HepG2 (cell line): ENCODE results near the gene CARS2. TPM values are rescaled to one million over a fixed set of nuclear protein-coding genes. Genes with fewer than 3 reads are reported as not detected.

Experiments used
- ATAC-seq: fragments of 200-7000 bp; cut with Tn5 transposase; 3 replicates; pipeline ENCODE4 v1.9.1; 2020; ENCODE audit warnings: mild to moderate bottlenecking, moderate library complexity
- BruUV-seq: library from RNA; stranded (reverse); fragments of 400-500 nt; replicated peaks from 2 replicates; lab custom pipeline; 2021; lab: Mats Ljungman, UMichigan
- CTCF ChIA-PET: fragments of 300-600 bp; formaldehyde crosslinking; extraction: SDS; loops from one replicate; lab custom pipeline; 2021; ENCODE audit warnings: low total read pairs, inconsistent platforms, low intra/inter-chr PET ratio; lab: Yijun Ruan, JAX
- POLR2A ChIA-PET: fragments of 350-600 bp; sonication (Branson Sonifier 250); formaldehyde crosslinking; loops from one replicate; lab custom pipeline; 2020; ENCODE audit warnings: antibody characterized with exemption, inconsistent platforms; lab: Yijun Ruan, JAX
- DNase-seq: peaks from one replicate; pipeline ENCODE4 v3.0.0-alpha.2; 2015; ENCODE audit warnings: low spot score
- FAIRE-seq: peaks from 3 replicates; lab custom pipeline; 2011; peaks lifted over from hg19 to GRCh38; lab: Jason Lieb, UNC
- H2AFZ ChIP-seq: one replicate; pipeline ENCODE4 v1.6.1; 2011; ENCODE audit warnings: low read length, inconsistent platforms
- H3K27ac ChIP-seq: fragments of 300-600 bp; 3 replicates; pipeline ENCODE4 v1.8.0; 2011; ENCODE audit warnings: mixed run types, mild to moderate bottlenecking, mixed read lengths, low read length, inconsistent platforms; ENCODE audit not compliant: insufficient read depth; ENCODE audit errors: extremely low read length
- H3K27me3 ChIP-seq, 2 experiments: fragments of 200-600 bp in 1 of 2; 2 replicates in 1 of 2; 3 replicates in 1 of 2; pipeline versions ENCODE4 v1.6.0 to v1.8.0; 2011; ENCODE audit warnings: low read length in 2 of 2, mild to moderate bottlenecking in 2 of 2, moderate library complexity in 2 of 2, inconsistent platforms in 1 of 2; ENCODE audit not compliant: insufficient read depth in 2 of 2, control insufficient read depth in 1 of 2
- H3K36me3 ChIP-seq, 2 experiments: fragments of 200-600 bp in 1 of 2; replicated peaks in 1 of 2; 2 replicates in 1 of 2; 3 replicates in 1 of 2; pipeline versions ENCODE4 v1.5.1 to v1.8.0; 2011; ENCODE audit warnings: low read length in 2 of 2, inconsistent platforms in 1 of 2; ENCODE audit not compliant: insufficient read depth in 2 of 2, control insufficient read depth in 1 of 2
- H3K4me1 ChIP-seq: 2 replicates; pipeline ENCODE4 v1.5.1; 2012; ENCODE audit warnings: low read length, inconsistent platforms; ENCODE audit not compliant: insufficient read depth
- H3K4me2 ChIP-seq: 2 replicates; pipeline ENCODE4 v1.6.0; 2011; ENCODE audit warnings: low read depth, low read length, inconsistent platforms
- H3K4me3 ChIP-seq, 3 experiments: fragments of 200-600 bp in 1 of 3; sonication (generic), shearing (Covaris generic) in 1 of 3; replicated peaks in 1 of 3; 2 replicates each; pipeline ENCODE4 v1.5.1; 2011 to 2016; ENCODE audit warnings: low read length in 3 of 3, inconsistent platforms in 2 of 3, low read depth in 2 of 3, mild to moderate bottlenecking in 2 of 3, control low read depth in 1 of 3, mixed read lengths in 1 of 3; ENCODE audit not compliant: insufficient read depth in 1 of 3
- H3K79me2 ChIP-seq: one replicate; pipeline ENCODE4 v1.6.1; 2011; ENCODE audit warnings: low read length, inconsistent platforms; ENCODE audit not compliant: insufficient read depth
- H3K9ac ChIP-seq: 2 replicates; pipeline ENCODE4 v1.6.0; 2011; ENCODE audit warnings: mild to moderate bottlenecking, low read depth, low read length, inconsistent platforms; ENCODE audit not compliant: insufficient read depth
- H3K9me3 ChIP-seq: 2 replicates; pipeline ENCODE4 v1.5.1; 2012; ENCODE audit warnings: mild to moderate bottlenecking, low read length
- H4K20me1 ChIP-seq: 2 replicates; pipeline ENCODE4 v1.6.0; 2011; ENCODE audit warnings: inconsistent platforms, mild to moderate bottlenecking, low read length, moderate library complexity; ENCODE audit not compliant: insufficient read depth
- CEBPB ChIP-seq: IDR thresholded peaks from 2 replicates; pipeline ENCODE4 v1.6.1; 2011; ENCODE audit warnings: low read depth, low read length, improper control_type of control experiment, borderline replicate concordance
- CEBPG ChIP-seq: IDR thresholded peaks from 2 replicates; pipeline ENCODE4 v1.6.1; 2016
- IRX3 ChIP-seq: sonication (generic); formaldehyde crosslinking; IDR thresholded peaks from 2 replicates; pipeline ENCODE4 v1.8.1; 2023; ENCODE audit warnings: mild to moderate bottlenecking, low read depth, missing genetic modification reagents, borderline replicate concordance
- MYPOP ChIP-seq: sonication (generic); formaldehyde crosslinking; IDR thresholded peaks from 2 replicates; pipeline ENCODE4 v1.8.1; 2023; ENCODE audit warnings: mild to moderate bottlenecking, moderate library complexity, missing genetic modification reagents
- POGZ ChIP-seq: sonication (generic); formaldehyde crosslinking; IDR thresholded peaks from 2 replicates; pipeline ENCODE4 v1.4.0; 2020; ENCODE audit warnings: mild to moderate bottlenecking, missing genetic modification reagents
- RARA ChIP-seq: IDR thresholded peaks from 2 replicates; pipeline ENCODE4 v1.6.1; 2016; ENCODE audit warnings: missing genetic modification reagents, missing compliant biosample characterization
- RCOR2 ChIP-seq: IDR thresholded peaks from 2 replicates; pipeline ENCODE4 v1.6.1; 2016; ENCODE audit warnings: missing biosample characterization, missing genetic modification reagents
- TCF7 ChIP-seq: sonication (generic); IDR thresholded peaks from 2 replicates; pipeline ENCODE4 v1.6.1; 2016; ENCODE audit warnings: antibody characterized with exemption, low read depth
- U2AF1 ChIP-seq: fragments of 200-400 bp; formaldehyde crosslinking; optimal IDR thresholded peaks from 2 replicates; pipeline ENCODE3; 2017; ENCODE audit warnings: mild to moderate bottlenecking, low read depth, low read length
- ZMYM3 ChIP-seq: sonication (generic); formaldehyde crosslinking; IDR thresholded peaks from 2 replicates; pipeline ENCODE4 v1.5.1; 2020; ENCODE audit warnings: mild to moderate bottlenecking, missing genetic modification reagents
- ZNF354B ChIP-seq: sonication (generic); formaldehyde crosslinking; IDR thresholded peaks from 2 replicates; pipeline ENCODE4 v1.8.0; 2022; ENCODE audit warnings: mild to moderate bottlenecking, missing genetic modification reagents
- ZNF646 ChIP-seq: sonication (generic); formaldehyde crosslinking; IDR thresholded peaks from 2 replicates; pipeline ENCODE4 v1.9.0; 2021; ENCODE audit warnings: mild to moderate bottlenecking, missing genetic modification reagents
- ZNF770 ChIP-seq: sonication (generic); formaldehyde crosslinking; IDR thresholded peaks from 2 replicates; pipeline ENCODE4 v1.5.0; 2020; ENCODE audit warnings: mild to moderate bottlenecking, missing genetic modification reagents
- ZSCAN22 ChIP-seq: sonication (generic); formaldehyde crosslinking; IDR thresholded peaks from 2 replicates; pipeline ENCODE4 v1.4.0; 2020; ENCODE audit warnings: mild to moderate bottlenecking, missing genetic modification reagents
- WGBS: methylation state at CpG from one replicate; pipeline ENCODE4 v1.1.6; 2017; ENCODE audit warnings: low lambda C conversion rate; 5-methylcytosine and 5-hydroxymethylcytosine counted together
- in situ Hi-C: cut with HindIII; loops from 2 replicates; pipeline ENCODE4 v1.10.0; 2017; ENCODE audit warnings: low pct_unique_long_range_greater_than_20kb; ENCODE audit not compliant: extremely low pct_ligation_motif_present
- intact Hi-C: fragments of 100-400 bp; cut with micrococcal nuclease; formaldehyde crosslinking; loops from one replicate; pipeline ENCODE4 v1.10.0; 2022; ENCODE audit not compliant: unreplicated experiment
- polyA plus RNA-seq, 8 experiments: library from polyadenylated mRNA; depleted of rRNA in 3 of 8; stranded (reverse) in 7 of 8; unstranded in 1 of 8; fragments of >200 nt; fragmentation: Illumina TruSeq in 4 of 8; extraction: Trizol in 4 of 8; gene quantifications; 2 replicates each; pipeline versions ENCODE4 v1.2.1 to v1.2.3, GENCODE V29; 2011 to 2016; ENCODE audit warnings: low read depth in 4 of 8, missing spikeins in 1 of 8, mixed read lengths in 1 of 8; ENCODE audit not compliant: insufficient read depth in 1 of 8
- total RNA-seq, 5 experiments: library from RNA; depleted of rRNA; stranded (reverse); fragments of >200 nt; fragmentation: Illumina TruSeq; extraction: Trizol; gene quantifications; 2 replicates each; pipeline ENCODE4 v1.2.3, GENCODE V29; 2016; ENCODE audit warnings: low read depth in 1 of 5

Gene CARS2
- total and polyA plus RNA-seq, 2 of the 13 experiments (the other 11 are each of a cell fraction or from before 2014, with no cell fraction given): 41.1 to 59.3 TPM

- TF ChIP-seq TCF7 (peak; percentile 57; the same call in 1 of the 2 replicates), U2AF1 (no peak), MYPOP (CRISPR knock-in tag) (no peak), RCOR2 (peak; percentile 45; the same call in 1 of the 2 replicates), CEBPG (CRISPR knock-in tag) (peak; percentile 51), CEBPB (peak; percentile 26; the same call in 1 of the 2 replicates), POGZ (CRISPR knock-in tag) (peak; percentile 56; the same call in 1 of the 2 replicates), ZMYM3 (CRISPR knock-in tag) (peak; percentile 44; the same call in 1 of the 2 replicates), RARA (CRISPR knock-in tag) (0 out of 2 replicates have a peak, but pooled peaks have one; percentile 13), ZNF770 (CRISPR knock-in tag) (peak; percentile 95)
These were observed 28.6 kb upstream of the CARS2 start (continued) for GRCh38 chr13:110734561-110734960.

- no peaks in the 10 kb centered on the region for H4K20me1 ChIP-seq
- H3K79me2 ChIP-seq: no peaks in the 10 kb centered on the region
- intact Hi-C loops (no loop called here), in situ Hi-C loops (no loop called here)
- H2AFZ ChIP-seq: no peak overlapping the region
- no peak overlapping the region for H3K27ac ChIP-seq
- no peak overlapping the region for H3K9ac ChIP-seq
- WGBS: 100% methylated on average over 1 of the region's 3 CpGs
- DNase-seq (no peak), FAIRE-seq (no peak), ATAC-seq (no peak)
- no peak overlapping the region for H3K4me2 ChIP-seq
- BruUV-seq: no TSS peak
- H3K9me3 ChIP-seq: no peaks in the 10 kb centered on the region
- H3K4me1 ChIP-seq: peaks cover 19% of the 10 kb centered on the region
- H3K4me3 ChIP-seq: no peak overlapping the region
- TF ChIP-seq ZNF354B (CRISPR knock-in tag) (no peak), ZSCAN22 (CRISPR knock-in tag) (no peak), ZNF646 (CRISPR knock-in tag) (no peak), IRX3 (CRISPR knock-in tag) (no peak)
- ChIA-PET POLR2A (interaction anchor here (0.9 kb wide), 1 partner anchor 16 kb away, joined by 3 read pairs; no protein-coding TSS in a partner anchor), CTCF (no interaction called here)
- no peaks in the 10 kb centered on the region for H3K36me3 ChIP-seq
- H3K27me3 ChIP-seq: no peaks in the 10 kb centered on the region
These were observed 25.2 kb upstream of the CARS2 start for GRCh38 chr13:110731072-110731471.
